OCI-LY1 (cell line): Measurements from ENCODE around the gene HAPLN3.

Source experiments
- EZH2 ChIP-seq: fragments of 200-600 bp; sonication (generic), shearing (Covaris generic); IDR thresholded peaks from 2 replicates; pipeline ENCODE4 v1.8.0; 2017; ENCODE audit warnings: borderline replicate concordance, mixed run types, mild to moderate bottlenecking, antibody characterized with exemption, low read length, moderate library complexity, mixed read lengths
- TF ChIP-seq, protein P1 (sequence below): fragments of 200-600 bp; sonication (generic), shearing (Covaris generic); IDR thresholded peaks from 2 replicates; pipeline ENCODE4 v1.5.1; 2017; ENCODE audit warnings: mild to moderate bottlenecking, antibody characterized with exemption, low read length, moderate library complexity, mixed read lengths

DNA sequence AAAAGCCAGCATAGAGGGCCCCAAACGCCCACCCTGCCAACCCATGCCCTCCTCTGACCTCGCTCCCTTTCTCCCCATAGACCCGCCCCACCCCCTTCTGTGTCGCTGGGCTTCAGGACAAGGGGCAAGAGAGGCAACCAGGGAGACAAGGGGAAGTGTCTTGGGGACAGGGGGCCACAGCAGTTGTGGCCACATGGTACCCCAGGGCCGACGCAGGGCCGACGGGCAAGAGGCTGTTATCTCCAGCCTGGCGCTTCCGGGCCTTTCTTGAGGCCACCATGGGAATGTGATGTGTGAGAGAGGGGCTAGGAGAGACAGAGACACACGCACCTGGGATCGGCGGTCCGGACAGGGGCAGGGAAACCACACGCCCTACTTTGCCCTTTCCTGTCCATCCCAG, 3.4 kb upstream of the HAPLN3 start:
- TF ChIP-seq, protein P1, sequence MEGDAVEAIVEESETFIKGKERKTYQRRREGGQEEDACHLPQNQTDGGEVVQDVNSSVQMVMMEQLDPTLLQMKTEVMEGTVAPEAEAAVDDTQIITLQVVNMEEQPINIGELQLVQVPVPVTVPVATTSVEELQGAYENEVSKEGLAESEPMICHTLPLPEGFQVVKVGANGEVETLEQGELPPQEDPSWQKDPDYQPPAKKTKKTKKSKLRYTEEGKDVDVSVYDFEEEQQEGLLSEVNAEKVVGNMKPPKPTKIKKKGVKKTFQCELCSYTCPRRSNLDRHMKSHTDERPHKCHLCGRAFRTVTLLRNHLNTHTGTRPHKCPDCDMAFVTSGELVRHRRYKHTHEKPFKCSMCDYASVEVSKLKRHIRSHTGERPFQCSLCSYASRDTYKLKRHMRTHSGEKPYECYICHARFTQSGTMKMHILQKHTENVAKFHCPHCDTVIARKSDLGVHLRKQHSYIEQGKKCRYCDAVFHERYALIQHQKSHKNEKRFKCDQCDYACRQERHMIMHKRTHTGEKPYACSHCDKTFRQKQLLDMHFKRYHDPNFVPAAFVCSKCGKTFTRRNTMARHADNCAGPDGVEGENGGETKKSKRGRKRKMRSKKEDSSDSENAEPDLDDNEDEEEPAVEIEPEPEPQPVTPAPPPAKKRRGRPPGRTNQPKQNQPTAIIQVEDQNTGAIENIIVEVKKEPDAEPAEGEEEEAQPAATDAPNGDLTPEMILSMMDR = no peak
- TF ChIP-seq EZH2 = no peak
